Brain microvascular endothelial cell (primary cell): Measurements from ENCODE around the gene ZBTB20.

Source experiments
- DNase-seq: peaks from one replicate; pipeline ENCODE4 v3.0.0-alpha.2; 2020
- H3K27ac ChIP-seq: fragments of 250-450 bp; sonication (Bioruptor Pico); 2 replicates; pipeline ENCODE4 v1.5.1; 2020; ENCODE audit warnings: mild to moderate bottlenecking, moderate library complexity
- H3K27me3 ChIP-seq: fragments of 250-450 bp; sonication (Bioruptor Pico); replicated peaks from 2 replicates; pipeline ENCODE4 v1.5.1; 2020; ENCODE audit warnings: mild to moderate bottlenecking
- H3K36me3 ChIP-seq: fragments of 250-450 bp; sonication (Bioruptor Pico); replicated peaks from 2 replicates; pipeline ENCODE4 v1.5.1; 2020; ENCODE audit warnings: mild to moderate bottlenecking
- H3K4me3 ChIP-seq: 2 replicates; pipeline ENCODE4 v1.5.1; 2011; ENCODE audit warnings: low read depth, mild to moderate bottlenecking, control low read depth, low read length, moderate library complexity
- in situ Hi-C: cut with HindIII; loops from 2 replicates; pipeline ENCODE4 v1.10.0; 2017; ENCODE audit warnings: low sequenced_read_pairs, low pct_ligation_motif_present
- TF ChIP-seq, protein P1 (sequence below): IDR thresholded peaks from 2 replicates; pipeline ENCODE4 v1.5.1; 2011; ENCODE audit warnings: low read depth, mild to moderate bottlenecking, moderate library complexity, low read length, control low read depth, inconsistent platforms; ENCODE audit errors: missing control alignments

ZBTB20 gene

DNA sequence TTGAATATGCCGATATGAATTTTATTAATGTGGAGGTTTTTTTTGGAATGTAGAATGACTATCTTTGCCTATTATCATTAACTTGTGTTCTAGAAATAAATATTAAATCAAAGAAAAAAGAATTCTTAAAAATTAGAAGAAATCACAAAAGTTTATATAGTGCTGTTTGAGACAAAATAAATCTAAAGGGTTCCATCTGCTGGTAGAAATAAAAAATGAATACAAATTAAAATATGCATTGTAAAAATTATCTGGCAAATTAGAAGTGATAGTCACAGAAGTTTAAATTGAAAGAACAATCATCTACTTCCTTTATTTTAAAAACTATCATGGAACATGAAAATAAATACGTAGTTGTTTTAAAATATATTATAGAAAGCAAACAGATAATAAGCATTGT, 22.7 kb upstream of the ZBTB20 start:
- no peak overlapping the region for H3K27ac ChIP-seq
- no peak for DNase-seq
- TF ChIP-seq, protein P1, sequence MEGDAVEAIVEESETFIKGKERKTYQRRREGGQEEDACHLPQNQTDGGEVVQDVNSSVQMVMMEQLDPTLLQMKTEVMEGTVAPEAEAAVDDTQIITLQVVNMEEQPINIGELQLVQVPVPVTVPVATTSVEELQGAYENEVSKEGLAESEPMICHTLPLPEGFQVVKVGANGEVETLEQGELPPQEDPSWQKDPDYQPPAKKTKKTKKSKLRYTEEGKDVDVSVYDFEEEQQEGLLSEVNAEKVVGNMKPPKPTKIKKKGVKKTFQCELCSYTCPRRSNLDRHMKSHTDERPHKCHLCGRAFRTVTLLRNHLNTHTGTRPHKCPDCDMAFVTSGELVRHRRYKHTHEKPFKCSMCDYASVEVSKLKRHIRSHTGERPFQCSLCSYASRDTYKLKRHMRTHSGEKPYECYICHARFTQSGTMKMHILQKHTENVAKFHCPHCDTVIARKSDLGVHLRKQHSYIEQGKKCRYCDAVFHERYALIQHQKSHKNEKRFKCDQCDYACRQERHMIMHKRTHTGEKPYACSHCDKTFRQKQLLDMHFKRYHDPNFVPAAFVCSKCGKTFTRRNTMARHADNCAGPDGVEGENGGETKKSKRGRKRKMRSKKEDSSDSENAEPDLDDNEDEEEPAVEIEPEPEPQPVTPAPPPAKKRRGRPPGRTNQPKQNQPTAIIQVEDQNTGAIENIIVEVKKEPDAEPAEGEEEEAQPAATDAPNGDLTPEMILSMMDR, result no peak
- in situ Hi-C loops, result no loop called here
- H3K4me3 ChIP-seq, result no peak overlapping the region
- no peaks in the 10 kb centered on the region for H3K27me3 ChIP-seq
- no peaks in the 10 kb centered on the region for H3K36me3 ChIP-seq

DNA sequence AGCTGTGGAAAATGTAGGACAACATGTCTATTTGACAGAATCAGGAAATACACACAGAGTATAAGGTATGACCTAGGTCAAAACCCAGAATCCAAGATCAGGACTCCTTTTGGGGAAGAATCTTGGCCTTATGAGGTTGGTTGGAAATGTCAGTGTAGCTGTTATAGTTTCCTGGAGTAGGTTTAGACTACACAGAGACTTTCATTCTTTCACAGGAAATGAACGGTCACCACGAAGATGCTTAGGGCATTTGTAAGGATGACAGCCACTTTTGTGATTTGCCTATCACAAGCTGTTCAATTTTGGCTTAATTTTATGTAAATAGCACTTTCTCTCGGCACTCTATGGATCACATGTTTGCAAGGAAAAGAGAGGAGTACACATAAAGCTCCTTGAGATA, 18.6 kb upstream of the ZBTB20 start:
- in situ Hi-C loops, result no loop called here
- Histone ChIP-seq H3K36me3 (no peaks in the 10 kb centered on the region), H3K27ac (no peak overlapping the region), H3K27me3 (no peaks in the 10 kb centered on the region), H3K4me3 (no peak overlapping the region)
- TF ChIP-seq, protein P1, result no peak
- DNase-seq, result no peak

DNA sequence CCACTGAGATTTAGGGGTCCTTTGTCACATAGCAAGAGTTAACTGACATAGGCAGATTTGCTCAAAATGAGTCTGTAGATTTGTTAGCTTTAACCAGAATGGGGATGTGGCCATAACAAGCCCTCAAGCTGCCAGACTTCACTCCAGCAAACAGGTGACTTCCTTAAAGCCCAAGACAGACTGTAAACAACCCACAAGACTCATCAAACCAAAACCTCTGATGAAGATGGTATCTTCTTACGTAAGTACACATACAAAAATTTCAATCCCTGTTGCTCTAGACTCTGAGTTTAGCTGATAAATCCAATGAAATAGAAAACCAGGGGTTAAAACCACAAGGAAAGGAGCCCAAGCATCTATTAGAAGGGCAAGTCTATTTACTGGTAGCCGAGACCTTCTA, 18.2 kb upstream of the ZBTB20 start:
- Histone ChIP-seq H3K36me3 (no peaks in the 10 kb centered on the region), H3K4me3 (no peak overlapping the region), H3K27me3 (no peaks in the 10 kb centered on the region), H3K27ac (no peak overlapping the region)
- TF ChIP-seq, protein P1, result no peak
- in situ Hi-C loops, result no loop called here
- no peak for DNase-seq

DNA sequence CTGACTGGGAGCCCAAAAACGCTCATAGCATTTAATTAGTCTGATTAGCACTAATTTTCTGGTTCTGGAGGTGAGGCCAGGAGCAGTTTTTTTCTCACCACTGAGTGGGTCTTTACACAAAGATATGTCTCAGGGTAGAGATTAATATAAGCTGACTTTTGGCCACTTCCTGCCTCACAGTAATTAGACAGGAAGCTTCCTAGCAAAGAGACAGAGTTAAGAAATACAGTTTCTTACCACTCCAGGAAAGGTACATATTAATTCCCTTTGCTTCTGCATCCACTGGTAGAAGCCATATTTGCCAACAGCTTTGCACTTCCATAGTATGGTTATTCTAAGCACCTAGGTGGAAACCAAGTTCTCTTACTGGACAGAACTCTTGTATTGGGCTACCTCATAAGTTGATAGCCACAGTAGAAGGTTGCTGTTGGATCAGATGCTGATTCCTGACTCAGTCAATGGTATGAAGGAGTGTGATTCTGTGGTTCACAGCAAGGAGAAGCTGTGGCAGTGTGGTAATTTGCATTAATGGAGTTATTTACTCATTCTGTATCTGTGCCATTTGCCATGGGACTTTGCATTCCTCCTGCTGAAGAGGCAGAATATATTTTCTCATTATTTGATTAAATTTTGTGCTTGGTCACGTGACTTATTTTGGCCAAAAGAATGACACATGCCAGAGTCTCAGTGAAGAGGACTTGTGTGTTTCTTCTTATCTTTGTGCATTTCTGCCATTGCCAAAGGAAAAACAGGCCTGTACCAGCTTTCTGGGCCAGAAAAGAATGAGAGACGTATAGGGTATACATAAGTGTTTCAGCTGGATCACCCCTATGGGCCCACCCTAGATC, 17.5 kb upstream of the ZBTB20 start:
- no peak overlapping the region for H3K4me3 ChIP-seq
- H3K27me3 ChIP-seq, result no peaks in the 10 kb centered on the region
- no peaks in the 10 kb centered on the region for H3K36me3 ChIP-seq
- in situ Hi-C loops, result no loop called here
- H3K27ac ChIP-seq, result no peak overlapping the region
- TF ChIP-seq, protein P1, result no peak
- DNase-seq, result no peak

DNA sequence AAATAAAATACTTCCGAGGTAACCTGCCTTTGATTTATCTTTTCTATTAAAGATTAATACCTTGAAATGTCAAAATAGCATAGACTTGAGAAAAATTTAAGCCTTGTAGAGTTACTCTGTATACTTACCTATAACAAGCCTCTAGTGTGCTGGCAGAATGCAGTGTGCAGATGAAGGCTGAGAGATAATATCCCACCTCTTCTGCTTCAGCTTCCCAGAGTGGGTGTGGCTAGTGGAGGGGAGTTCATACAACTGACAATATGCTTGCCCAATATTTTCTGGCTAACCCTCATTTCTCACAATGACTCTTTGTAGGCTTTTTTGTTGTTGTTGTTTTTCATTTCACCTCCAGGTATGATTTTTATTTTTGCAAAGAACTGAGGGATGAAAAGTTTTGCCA, 15.7 kb upstream of the ZBTB20 start:
- no peak for DNase-seq
- no peak overlapping the region for H3K4me3 ChIP-seq
- in situ Hi-C loops, result no loop called here
- TF ChIP-seq, protein P1, result no peak
- H3K27me3 ChIP-seq, result no peaks in the 10 kb centered on the region
- no peak overlapping the region for H3K27ac ChIP-seq
- no peaks in the 10 kb centered on the region for H3K36me3 ChIP-seq

DNA sequence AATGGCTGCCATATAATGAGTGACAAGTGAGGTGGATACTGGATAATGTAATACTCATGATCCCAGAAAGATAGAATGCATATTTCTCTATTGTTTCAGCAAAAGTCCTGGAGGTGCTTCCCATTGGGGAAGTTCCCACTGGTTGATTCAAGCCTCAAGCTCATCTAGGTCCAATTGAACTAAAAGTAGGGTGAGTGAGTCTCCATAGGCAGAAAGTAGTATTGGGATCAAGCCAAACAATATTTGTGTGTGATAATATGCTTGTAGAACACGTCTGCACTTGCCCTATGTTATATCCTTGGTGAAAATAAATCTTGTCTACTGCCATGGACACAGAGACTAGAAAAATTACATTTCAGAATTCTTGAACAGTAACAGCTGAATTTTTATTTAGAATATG, 14.8 kb upstream of the ZBTB20 start:
- DNase-seq, result no peak
- in situ Hi-C loops, result no loop called here
- no peaks in the 10 kb centered on the region for H3K27me3 ChIP-seq
- TF ChIP-seq, protein P1, result no peak
- H3K36me3 ChIP-seq, result no peaks in the 10 kb centered on the region
- no peak overlapping the region for H3K27ac ChIP-seq
- no peak overlapping the region for H3K4me3 ChIP-seq
